HG02759 (cell line): ENCODE measurements around the gene CLCNKB.
"Not testable (repeated sequence)": the region's sequence is repeated elsewhere in the genome, so short reads cannot be mapped to it uniquely, and the experiment has no call there.

ENCODE experiments used
- ATAC-seq: cut with Tn5 transposase; IDR thresholded peaks from one replicate; pipeline ENCODE4 v1.9.1; 2021; ENCODE audit warnings: mild to moderate bottlenecking, moderate library complexity; ENCODE audit not compliant: unreplicated experiment

CLCNKB gene

GRCh38 chr1:16029288-16029687 lies 14.3 kb upstream of the CLCNKB start:
- no peak for ATAC-seq

DNA sequence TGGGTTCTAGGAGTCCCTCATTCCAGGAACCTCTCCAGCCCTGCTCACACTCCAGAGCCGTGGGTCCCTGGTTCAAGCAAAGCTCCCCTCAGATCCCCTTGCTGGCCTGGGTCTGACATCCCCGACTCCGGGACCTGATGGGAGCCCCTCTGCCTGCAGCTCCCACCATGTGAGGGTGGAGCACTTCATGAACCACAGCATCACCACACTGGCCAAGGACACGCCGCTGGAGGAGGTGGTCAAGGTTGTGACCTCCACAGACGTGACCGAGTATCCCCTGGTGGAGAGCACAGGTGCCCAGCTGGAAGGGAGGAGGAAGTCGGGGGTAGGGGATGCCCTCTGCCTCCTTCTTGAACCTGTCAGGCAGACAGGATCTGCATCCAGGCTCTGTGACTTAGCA lies 12.0 kb upstream of the CLCNKB start:
- no peak for ATAC-seq

GRCh38 chr1:16032388-16033102 lies 11.0 kb upstream of the CLCNKB start:
- no peak for ATAC-seq

DNA sequence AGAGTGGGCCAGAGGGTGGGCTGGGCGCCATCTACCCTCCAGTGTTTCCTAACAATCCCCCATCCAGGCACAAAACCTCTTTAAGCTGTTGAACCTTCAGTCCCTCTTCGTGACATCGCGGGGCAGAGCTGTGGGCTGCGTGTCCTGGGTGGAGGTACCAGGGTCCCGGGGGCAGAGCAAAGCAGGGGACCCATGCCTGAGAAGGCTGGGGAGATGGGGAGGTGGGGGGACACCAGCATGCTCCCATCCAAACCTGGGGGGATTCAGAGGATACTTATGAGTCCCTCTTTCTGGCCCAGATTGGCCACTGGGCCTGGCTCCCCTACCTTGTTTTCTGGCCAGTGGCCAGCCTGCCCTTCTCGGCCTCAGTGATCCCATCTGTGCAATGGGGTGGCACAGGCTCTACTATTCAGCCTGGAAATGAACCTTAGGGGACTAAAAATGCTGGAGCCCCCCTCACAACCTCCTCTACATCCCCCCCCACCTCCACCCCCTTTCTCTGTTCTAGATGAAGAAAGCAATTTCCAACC lies 10.4 kb upstream of the CLCNKB start:
- ATAC-seq: not testable (repeated sequence)

- ATAC-seq: not testable (repeated sequence)
These were observed 7.1 kb upstream of the CLCNKB start for GRCh38 chr1:16036461-16036860.

GRCh38 chr1:16038620-16038912 lies 5.0 kb upstream of the CLCNKB start:
- ATAC-seq: no peak

- ATAC-seq: not testable (repeated sequence)
These were observed 3.7 kb upstream of the CLCNKB start for GRCh38 chr1:16039871-16040270.

GRCh38 chr1:16041200-16041599 lies 2.4 kb upstream of the CLCNKB start:
- ATAC-seq: no peak

DNA sequence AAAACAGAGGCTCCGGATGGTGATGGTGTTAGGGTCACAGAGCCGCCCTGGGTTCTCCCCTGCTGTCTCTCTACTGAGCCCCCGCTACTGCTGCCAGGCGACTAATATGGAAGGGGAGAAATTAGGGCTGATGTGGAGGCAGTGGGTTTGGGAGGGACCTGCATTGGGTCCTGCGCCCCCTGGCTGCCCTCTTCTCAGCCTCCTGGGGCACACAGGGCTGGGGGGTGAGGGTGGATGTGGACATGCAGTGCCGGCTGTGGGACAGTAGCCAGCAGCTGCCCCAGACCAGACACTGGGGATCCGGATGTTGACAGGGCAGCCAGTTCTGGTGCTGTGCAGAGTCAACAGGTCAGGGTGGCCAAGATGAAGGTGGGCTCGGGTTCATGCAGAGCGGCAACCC lies 1.5 kb upstream of the CLCNKB start:
- ATAC-seq: no peak

DNA sequence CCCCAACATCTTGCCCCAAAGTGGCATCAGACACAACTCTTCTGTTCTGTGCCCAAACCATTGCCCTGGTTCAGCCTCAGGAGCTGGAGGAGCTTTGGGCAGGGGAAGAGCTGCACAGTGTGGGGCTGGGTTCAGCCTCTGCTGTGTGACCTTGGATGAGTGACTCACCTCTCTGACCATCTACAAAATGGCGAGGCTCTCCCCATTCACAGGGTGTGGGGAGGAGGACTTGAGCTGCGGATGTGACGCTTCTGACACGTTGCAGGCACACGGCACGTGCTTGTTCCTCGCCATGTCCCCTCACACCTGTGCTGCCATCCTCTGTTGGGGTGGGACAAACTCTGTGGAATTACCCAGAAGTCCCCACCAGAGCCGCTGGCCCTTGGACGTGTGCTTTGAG lies 928 bp upstream of the CLCNKB start:
- ATAC-seq: not testable (repeated sequence)

GRCh38 chr1:16043950-16044349 lies 368 bp downstream of the CLCNKB start:
- ATAC-seq: no peak

GRCh38 chr1:16046842-16047241 lies 3.3 kb downstream of the CLCNKB start:
- ATAC-seq: no peak

- no peak for ATAC-seq
These were observed 4.4 kb downstream of the CLCNKB start for GRCh38 chr1:16047791-16048475.

- no peak for ATAC-seq
These were observed 5.1 kb downstream of the CLCNKB start for GRCh38 chr1:16048573-16049189.

DNA sequence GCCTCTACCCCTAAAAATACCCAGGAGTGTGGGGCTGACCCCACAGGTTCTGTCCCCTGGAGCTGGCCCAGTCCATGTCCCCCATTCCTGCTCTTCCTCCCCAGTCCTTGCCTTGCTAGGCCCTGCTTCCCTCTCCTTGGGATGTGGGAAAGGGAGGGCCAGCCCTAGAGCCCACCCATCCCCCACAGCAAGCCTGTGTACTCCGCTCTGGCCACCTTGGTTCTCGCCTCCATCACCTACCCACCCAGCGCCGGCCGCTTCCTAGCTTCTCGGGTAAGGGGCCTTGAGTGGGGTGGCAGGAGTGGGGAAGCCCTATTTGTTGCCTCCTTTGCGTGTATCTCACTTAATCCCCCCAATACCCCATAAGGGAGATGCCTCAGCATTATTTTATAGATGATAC lies 6.7 kb downstream of the CLCNKB start:
- ATAC-seq: no peak

DNA sequence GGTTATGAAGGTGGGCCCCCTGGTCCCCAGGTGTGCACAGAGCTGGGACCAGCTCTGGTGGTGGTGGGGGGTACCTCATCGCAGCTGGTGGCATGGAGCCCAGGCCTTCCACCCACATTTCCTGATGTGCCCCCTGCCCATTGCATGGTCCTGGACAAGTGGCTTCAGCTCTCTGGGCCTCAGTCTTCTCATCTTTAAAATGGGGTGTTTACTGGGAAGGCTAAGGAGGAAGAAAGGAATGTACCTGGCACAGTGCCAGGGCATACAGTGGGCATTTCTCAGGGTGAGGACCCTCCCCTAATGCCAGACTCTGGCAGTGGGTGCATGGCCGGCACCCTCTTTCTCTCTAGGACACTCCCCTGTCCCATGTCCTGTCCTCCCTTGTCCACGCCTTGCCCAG lies 7.5 kb downstream of the CLCNKB start:
- ATAC-seq: no peak

DNA sequence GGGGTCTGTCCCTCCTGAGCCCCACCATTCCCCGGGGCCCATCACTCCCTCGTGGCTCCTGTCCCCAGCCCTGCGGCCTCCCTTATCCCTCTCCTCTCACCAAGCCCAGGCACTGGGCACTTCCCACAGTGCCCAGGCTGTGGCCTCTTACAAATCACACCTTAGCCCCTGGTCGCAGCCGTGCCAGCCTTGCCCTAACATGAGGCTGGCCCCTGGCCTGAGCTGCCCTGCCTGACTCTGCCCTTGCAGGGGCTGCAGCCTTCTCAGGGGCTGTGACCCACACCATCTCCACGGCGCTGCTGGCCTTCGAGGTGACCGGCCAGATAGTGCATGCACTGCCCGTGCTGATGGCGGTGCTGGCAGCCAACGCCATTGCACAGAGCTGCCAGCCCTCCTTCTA lies 8.4 kb downstream of the CLCNKB start:
- ATAC-seq: not testable (repeated sequence)

GRCh38 chr1:16053781-16054502 lies 10.4 kb downstream of the CLCNKB start:
- no peak for ATAC-seq

GRCh38 chr1:16054598-16055540 lies 11.3 kb downstream of the CLCNKB start:
- no peak for ATAC-seq
